Nephron (organoid): ENCODE measurements around the gene ZP2.

Source experiments
- H3K27ac Mint-ChIP-seq, 3 experiments: 2 replicates each; pipeline ENCODE4 v1.8.0; 2020; ENCODE audit warnings: mixed read lengths in 3 of 3, mild to moderate bottlenecking in 2 of 3, moderate library complexity in 1 of 3
- H3K27me3 Mint-ChIP-seq: 2 replicates; pipeline ENCODE4 v1.8.0; 2021; ENCODE audit warnings: low read depth, mild to moderate bottlenecking, moderate library complexity, mixed read lengths
- H3K36me3 Mint-ChIP-seq: 2 replicates; pipeline ENCODE4 v1.8.0; 2020; ENCODE audit warnings: low read depth, mixed read lengths
- H3K4me1 Mint-ChIP-seq: 2 replicates; pipeline ENCODE4 v1.8.0; 2020; ENCODE audit warnings: mixed read lengths
- H3K4me3 Mint-ChIP-seq, 3 experiments: 2 replicates each; pipeline ENCODE4 v1.8.0; 2020; ENCODE audit warnings: mild to moderate bottlenecking in 3 of 3, mixed read lengths in 3 of 3, moderate library complexity in 2 of 3
- H3K9me3 Mint-ChIP-seq: 2 replicates; pipeline ENCODE4 v1.8.0; 2020; ENCODE audit warnings: mixed read lengths
- CTCF ChIP-seq, 3 experiments: fragments of 200-600 bp; sonication (generic); IDR thresholded peaks; one replicate each; pipeline ENCODE4 v1.5.0; 2021; ENCODE audit warnings: antibody characterized with exemption in 3 of 3; ENCODE audit not compliant: unreplicated experiment in 3 of 3

ZP2 gene

GRCh38 chr16:21167929-21168602, 43.3 kb downstream of the ZP2 start:
- TF ChIP-seq CTCF (IDR thresholded peaks at IDR 0.05; ENCODE audit: unreplicated experiment in 3 of 3) = no peak
- Mint-ChIP-seq H3K9me3 (no peaks in the 10 kb centered on the region), H3K27me3 (peaks cover 6% of the 10 kb centered on the region), H3K27ac (no peak overlapping the region), H3K4me1 (peaks cover 2% of the 10 kb centered on the region), H3K36me3 (peaks cover 34% of the 10 kb centered on the region), H3K4me3 (no peak overlapping the region)

GRCh38 chr16:21167360-21167759, 44.0 kb downstream of the ZP2 start:
- TF ChIP-seq CTCF (IDR thresholded peaks at IDR 0.05; ENCODE audit: unreplicated experiment in 3 of 3) = no peak
- H3K4me1 Mint-ChIP-seq = peaks cover 8% of the 10 kb centered on the region
- H3K9me3 Mint-ChIP-seq = no peaks in the 10 kb centered on the region
- no peak overlapping the region for H3K27ac Mint-ChIP-seq
- H3K27me3 Mint-ChIP-seq = peaks cover 6% of the 10 kb centered on the region
- H3K36me3 Mint-ChIP-seq = peaks cover 33% of the 10 kb centered on the region
- no peak overlapping the region for H3K4me3 Mint-ChIP-seq

- Mint-ChIP-seq H3K4me3 (no peak overlapping the region), H3K27ac (no peak overlapping the region), H3K36me3 (peaks cover 37% of the 10 kb centered on the region), H3K4me1 (peaks cover 12% of the 10 kb centered on the region), H3K27me3 (peaks cover 6% of the 10 kb centered on the region), H3K9me3 (no peaks in the 10 kb centered on the region)
- no peak for TF ChIP-seq CTCF (IDR thresholded peaks at IDR 0.05; ENCODE audit: unreplicated experiment in 3 of 3)
These were observed 44.8 kb downstream of the ZP2 start for GRCh38 chr16:21166561-21166961.

- H3K36me3 Mint-ChIP-seq = peaks cover 36% of the 10 kb centered on the region
- peaks cover 10% of the 10 kb centered on the region for H3K27me3 Mint-ChIP-seq
- no peak overlapping the region for H3K27ac Mint-ChIP-seq
- TF ChIP-seq CTCF (IDR thresholded peaks at IDR 0.05; ENCODE audit: unreplicated experiment in 3 of 3) = no peak
- peaks cover 29% of the 10 kb centered on the region for H3K4me1 Mint-ChIP-seq
- no peaks in the 10 kb centered on the region for H3K9me3 Mint-ChIP-seq
- H3K4me3 Mint-ChIP-seq = no peak overlapping the region
These were observed 46.7 kb downstream of the ZP2 start for GRCh38 chr16:21164521-21165168.

GRCh38 chr16:21163576-21163975, 47.8 kb downstream of the ZP2 start:
- no peaks in the 10 kb centered on the region for H3K9me3 Mint-ChIP-seq
- H3K27ac Mint-ChIP-seq = no peak overlapping the region
- H3K27me3 Mint-ChIP-seq = peaks cover 18% of the 10 kb centered on the region
- H3K4me3 Mint-ChIP-seq = no peak overlapping the region
- TF ChIP-seq CTCF (IDR thresholded peaks at IDR 0.05; ENCODE audit: unreplicated experiment in 3 of 3) = no peak
- H3K4me1 Mint-ChIP-seq = peaks cover 37% of the 10 kb centered on the region
- peaks cover 36% of the 10 kb centered on the region for H3K36me3 Mint-ChIP-seq
